GM19025 (cell line): ENCODE results near the gene HCK.

Source experiments
- ATAC-seq: cut with Tn5 transposase; IDR thresholded peaks from one replicate; pipeline ENCODE4 v1.9.1; 2021; ENCODE audit warnings: mild to moderate bottlenecking, low read depth, moderate library complexity; ENCODE audit not compliant: unreplicated experiment

HCK gene

GRCh38 chr20:32052090-32052777 is at the start of gene HCK:
Gene HCK (plus strand): TSS chr20:32052242.
- no peak for ATAC-seq

- no peak for ATAC-seq
Measured at GRCh38 chr20:32003325-32003724, 48.7 kb upstream of the HCK start.

DNA sequence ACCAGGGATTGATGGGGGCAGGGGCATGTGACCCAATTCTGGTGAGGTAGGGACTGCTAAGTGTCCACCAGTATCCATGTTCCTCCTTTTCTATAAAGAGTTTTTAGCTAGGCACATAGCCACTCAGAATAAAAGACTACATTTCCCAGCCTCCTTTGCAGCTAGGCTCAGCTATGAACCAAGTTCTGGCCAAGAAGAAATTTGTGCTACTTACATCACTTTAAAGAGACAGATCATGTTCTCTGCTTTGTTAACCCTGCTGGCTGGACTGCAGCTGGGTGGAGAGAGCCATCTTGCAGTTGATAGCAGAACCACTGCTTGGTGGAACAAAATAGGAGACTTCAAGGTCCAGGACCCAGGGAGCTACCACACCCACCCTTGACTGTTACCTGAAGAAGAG is 47.1 kb upstream of the HCK start:
- ATAC-seq: no peak

DNA sequence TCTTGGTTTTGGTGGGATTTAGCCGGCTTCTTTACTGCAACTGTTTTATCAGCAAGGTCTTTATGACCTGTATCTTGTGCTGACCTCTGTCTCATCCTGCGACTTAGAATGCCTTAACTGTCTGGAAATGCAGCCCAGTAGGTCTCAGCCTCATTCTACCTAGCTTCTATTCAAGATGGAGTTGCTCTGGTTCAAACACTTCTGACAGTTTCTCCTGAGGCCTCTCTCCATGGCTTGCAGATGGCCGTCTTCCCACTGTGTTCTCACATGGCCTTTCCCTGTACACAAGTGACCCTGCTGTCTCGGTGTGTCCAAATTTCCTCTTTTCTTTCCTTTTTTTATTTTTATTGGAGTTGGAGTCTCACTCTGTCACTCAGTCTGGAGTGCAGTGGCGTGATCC is 46.0 kb upstream of the HCK start:
- no peak for ATAC-seq

DNA sequence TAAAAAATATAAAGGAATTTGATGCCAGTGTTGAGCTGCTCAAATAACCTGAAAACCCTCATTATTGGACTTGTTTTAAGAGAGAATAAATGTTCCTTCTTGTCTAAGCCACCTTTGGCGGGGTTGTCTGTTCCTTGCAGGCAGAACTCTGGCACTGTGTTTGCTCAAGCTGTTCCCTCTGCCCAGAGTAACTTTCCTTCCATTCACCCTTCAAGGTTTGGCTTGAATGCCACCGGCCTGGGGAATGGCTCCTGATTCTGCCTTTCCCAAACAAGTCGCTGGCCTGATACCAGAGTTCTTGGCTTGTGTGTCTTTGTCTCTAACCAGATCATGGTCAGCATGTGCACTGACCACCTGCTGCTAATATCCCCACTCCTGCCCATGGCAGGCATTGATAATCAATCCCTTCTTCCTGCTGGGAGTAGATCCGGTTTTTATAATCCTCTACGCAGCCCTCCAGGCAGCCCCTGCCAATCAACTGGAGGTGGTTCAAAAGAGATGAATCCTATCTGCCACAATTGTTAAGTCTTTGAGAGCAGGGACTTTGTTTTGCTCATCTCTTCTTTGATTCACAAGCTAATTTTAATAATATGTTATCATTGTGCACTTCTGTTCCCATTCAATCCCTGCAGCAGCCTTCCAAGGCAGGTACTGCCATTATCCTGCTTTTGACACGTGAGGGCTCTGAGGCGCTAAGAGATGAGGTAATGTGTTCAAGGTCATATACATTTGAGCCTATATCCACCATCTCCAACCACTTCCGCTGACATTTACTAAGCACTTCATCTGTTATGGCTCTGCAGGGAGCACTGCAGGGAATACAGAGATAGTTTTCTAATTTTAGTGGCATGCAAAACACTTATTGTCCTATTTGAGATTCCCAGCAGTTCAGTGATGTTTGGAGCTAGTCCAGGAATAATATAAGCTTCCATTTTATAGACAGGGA is 44.9 kb upstream of the HCK start:
- ATAC-seq: no peak

GRCh38 chr20:32007787-32008616 is 44.0 kb upstream of the HCK start:
- no peak for ATAC-seq

DNA sequence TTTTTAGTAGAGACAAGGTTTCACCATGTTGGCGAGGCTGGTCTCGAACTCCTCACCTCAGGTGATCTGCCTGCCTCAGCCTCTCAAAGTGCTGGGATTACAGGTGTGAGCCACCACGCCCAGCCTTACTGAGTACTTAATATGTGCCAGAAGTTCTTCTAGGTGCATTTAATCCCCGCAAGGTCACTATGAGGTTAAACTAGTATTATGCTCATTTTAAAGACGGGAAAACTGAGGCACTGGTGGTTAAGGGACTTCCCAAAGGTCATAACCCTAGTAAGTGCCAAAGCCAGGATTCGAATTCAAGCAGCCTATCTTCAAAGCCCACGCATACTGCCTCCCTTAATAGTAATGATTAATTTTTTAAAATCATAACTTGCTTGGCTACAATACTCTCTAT is 42.5 kb upstream of the HCK start:
- ATAC-seq: no peak

DNA sequence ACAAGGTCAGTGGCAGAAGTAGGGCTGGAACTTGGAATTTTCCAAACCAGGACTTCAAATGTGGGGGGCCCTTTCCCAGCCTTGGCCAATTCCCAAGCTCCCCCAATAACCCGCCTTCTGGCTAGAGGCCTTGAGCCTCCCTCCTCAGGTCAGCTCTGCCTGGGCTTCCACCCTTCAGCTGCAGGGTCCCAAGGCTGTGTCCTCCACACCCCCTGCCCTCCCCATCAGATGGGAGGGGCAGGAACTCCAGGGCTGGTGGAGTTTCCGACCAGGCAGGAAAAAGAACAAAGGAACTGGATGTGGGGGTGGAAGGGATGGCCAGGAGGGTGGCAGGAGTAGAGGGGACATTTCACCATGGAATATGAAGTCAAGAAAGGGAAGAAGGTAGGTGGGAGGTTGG is 41.9 kb upstream of the HCK start, which contains the start of gene CCM2L:
Gene CCM2L, plus strand, starts transcription at position 338 of the 400 bp plus-strand sequence. Its CDS starts 17 bp downstream, at position 355.
- no peak for ATAC-seq

GRCh38 chr20:32010666-32011065 is 41.4 kb upstream of the HCK start:
- no peak for ATAC-seq

DNA sequence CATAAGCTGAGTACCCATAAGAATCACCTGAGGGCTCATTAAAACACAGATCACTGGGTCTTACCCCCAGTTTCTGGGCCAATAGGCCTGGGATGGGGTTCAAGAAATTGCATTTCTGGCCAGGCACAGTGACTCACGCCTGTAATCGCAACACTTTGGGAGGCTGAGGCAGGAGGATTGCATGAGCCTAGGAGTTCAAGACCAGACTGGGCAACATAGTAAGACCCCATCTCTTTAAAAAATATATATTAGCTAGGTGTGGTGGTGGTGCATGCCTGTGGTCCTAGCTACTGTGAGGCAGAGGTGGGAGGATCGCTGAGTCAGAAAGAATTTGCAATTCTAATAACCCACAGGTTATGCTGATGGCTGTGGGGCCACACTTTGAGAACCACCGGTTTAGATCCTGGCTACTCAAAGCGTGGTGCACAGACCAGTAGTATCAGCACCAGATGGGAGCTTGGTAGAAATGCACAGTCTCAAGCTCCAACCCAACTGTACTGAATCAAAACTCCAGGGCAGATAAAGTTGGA is 39.8 kb upstream of the HCK start:
- no peak for ATAC-seq

DNA sequence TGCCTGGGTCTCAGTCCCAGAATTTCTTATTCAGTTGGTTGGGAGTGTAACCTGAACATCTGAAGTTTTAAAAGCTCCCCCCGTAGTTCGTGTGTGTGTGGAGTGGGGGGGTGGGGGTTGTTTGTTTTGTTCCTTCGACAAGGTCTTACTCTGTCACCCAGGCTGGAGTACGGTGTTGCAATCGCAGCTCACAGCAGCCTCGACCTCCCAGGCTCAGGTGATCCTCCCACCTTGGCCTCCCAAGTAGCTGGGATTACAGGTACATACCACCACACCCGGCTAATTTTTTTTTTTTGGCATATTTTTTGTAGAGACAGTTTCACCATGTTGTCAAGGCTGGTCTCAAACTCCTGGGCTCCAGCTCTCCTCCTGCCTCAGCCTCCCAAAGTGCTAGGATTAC is 38.7 kb upstream of the HCK start:
- no peak for ATAC-seq

GRCh38 chr20:32017711-32018251 is 34.3 kb upstream of the HCK start:
- no peak for ATAC-seq

DNA sequence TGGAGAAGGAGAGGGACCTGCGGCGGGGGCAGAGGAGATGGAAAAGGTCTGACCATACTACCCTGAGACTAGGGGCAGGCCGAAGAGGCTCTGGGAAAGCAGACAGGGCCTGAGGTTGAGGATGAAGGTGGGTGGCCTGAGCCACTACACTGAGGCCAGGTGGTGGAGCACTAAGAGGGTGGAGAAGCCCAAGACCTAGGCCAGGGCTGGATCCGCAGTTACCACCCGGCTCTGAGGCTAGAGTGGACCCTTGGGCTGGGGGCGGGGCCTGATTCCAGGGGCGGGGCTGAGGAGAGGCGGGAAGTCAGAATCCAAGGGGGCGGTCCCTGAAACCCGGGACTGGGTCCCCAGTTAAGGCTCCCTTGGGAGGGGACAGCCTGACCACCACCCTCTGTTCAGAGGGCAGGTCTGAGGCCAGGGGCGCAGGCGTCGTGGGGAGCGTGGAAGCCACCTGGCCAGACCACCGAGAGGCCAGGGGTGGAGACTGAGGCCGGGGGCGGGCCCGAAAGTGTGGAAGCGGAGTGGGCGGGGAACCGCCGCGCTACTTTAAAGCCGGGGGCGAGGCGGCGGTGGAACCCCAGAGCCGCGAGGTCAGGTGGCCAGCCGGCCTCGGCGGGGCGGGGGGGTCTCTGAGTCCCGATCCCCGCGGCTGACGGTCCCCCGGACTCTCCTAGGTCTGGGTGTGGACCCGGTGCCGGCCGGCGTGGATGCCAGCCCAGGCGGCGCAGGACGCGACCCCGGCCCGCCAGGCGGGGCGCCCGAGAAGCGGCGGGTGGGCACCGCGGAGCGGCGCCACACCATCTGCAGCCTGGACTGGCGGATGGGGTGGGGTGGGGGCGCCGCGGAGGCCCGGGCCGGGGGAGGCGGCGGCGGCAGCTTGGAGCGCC is 33.5 kb upstream of the HCK start:
- no peak for ATAC-seq

GRCh38 chr20:32019156-32019510 is 32.9 kb upstream of the HCK start:
- ATAC-seq: no peak

GRCh38 chr20:32019563-32020463 is 32.2 kb upstream of the HCK start:
- no peak for ATAC-seq

- no peak for ATAC-seq
Measured at GRCh38 chr20:32021091-32021490, 31.0 kb upstream of the HCK start.

DNA sequence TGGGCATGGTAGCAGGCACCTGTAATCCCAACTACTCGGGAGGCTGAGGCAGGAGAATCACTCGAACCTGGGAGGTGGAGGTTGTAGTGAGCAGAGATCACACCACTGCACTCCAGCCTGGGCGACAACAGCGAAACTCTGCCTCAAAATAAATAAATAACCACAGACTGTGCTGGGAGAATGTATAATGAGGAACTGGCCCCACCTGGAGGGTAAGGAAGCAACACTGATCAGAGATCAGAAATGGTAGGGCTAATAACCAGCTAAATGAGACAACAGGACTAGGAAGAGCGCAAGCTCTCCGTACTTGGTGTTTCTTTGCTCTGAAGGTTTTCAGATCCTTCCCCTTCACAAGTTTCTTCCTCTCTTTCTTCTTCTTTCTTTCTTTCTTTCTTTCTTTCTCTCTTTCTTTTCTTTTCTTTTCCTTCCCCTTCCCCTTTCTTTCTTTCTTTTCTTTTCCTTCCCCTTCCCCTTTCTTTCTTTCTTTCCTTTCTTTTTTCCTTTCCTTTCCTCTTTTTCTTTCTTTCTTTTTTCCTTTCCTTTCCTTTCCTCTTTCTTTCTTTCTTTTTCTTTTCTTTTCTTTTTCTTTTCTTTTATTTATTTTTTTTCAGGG is 27.3 kb upstream of the HCK start:
- no peak for ATAC-seq

GRCh38 chr20:32027643-32028042 is 24.4 kb upstream of the HCK start:
- ATAC-seq: no peak
